Amniotic stem cell (primary cell): ENCODE results near the gene RTF2.
"Not testable (repeated sequence)": the region's sequence is repeated elsewhere in the genome, so short reads cannot be mapped to it uniquely, and the experiment has no call there.

Experiments used
- DNase-seq: peaks from one replicate; lab custom pipeline; 2025; lab: John Stamatoyannopoulos, UW

Gene RTF2

GRCh38 chr20:56488566-56488965, 20.1 kb downstream of the RTF2 start:
- no peak for DNase-seq

DNA sequence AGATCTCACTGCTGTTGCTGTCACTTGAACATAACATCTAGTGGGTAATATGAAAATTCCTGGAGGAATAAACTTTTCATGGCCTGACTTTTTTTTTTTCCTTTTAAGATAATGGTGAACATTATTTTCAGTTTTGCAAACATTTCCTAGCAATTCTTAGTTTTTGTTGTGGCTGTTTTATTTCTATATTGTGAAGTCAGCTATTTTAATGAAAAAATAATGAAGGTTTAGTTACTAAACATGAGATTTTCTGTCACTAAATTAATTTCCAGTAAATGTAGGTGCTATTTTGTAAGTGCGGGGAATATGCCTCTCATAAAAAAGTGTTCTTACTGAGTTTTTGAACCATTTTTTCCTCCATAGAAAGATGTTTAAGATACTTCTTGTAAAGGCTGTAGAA, 32.7 kb downstream of the RTF2 start:
- no peak for DNase-seq

DNA sequence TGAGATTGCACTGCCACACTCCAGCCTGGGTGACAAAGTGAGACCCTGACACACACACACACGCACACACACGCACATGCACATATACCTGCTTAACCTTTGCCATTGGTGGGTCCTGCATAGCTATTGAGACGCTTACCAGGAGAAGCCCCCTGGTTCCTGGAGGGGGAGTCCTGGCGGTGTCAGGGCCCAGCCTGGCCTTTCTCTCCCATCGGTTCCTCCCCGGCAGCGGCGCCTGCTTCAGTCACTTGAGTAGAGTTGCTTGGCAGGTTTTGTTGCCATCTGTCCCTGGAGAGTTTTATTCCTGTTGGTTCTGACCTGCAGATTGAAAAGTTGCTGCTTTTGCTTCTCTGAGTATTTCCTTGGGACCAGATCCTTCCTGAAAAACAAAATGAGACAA, 35.5 kb downstream of the RTF2 start:
- no peak for DNase-seq

- DNase-seq: no peak
These were observed 36.1 kb downstream of the RTF2 start for GRCh38 chr20:56504373-56505005.

DNA sequence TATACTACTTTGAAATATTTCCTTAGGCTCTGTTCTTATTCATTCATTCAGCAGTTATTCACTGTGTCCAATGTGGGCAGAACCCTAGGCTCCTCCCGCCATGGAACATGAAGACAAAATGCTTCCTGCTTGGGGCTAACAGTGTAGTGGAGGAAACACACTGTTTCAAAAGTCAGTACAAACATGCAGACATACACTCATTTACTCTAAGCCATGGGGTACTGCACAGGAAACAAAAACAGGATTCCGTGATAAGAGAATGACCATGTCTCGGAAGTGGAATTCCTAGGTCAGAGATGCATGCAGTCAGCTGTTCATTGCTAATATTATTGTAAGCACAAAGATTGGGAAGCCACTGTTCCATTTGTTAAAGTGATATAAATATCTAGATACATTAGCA, 37.7 kb downstream of the RTF2 start:
- DNase-seq: no peak

GRCh38 chr20:56511926-56512325, 43.5 kb downstream of the RTF2 start:
- DNase-seq: no peak

DNA sequence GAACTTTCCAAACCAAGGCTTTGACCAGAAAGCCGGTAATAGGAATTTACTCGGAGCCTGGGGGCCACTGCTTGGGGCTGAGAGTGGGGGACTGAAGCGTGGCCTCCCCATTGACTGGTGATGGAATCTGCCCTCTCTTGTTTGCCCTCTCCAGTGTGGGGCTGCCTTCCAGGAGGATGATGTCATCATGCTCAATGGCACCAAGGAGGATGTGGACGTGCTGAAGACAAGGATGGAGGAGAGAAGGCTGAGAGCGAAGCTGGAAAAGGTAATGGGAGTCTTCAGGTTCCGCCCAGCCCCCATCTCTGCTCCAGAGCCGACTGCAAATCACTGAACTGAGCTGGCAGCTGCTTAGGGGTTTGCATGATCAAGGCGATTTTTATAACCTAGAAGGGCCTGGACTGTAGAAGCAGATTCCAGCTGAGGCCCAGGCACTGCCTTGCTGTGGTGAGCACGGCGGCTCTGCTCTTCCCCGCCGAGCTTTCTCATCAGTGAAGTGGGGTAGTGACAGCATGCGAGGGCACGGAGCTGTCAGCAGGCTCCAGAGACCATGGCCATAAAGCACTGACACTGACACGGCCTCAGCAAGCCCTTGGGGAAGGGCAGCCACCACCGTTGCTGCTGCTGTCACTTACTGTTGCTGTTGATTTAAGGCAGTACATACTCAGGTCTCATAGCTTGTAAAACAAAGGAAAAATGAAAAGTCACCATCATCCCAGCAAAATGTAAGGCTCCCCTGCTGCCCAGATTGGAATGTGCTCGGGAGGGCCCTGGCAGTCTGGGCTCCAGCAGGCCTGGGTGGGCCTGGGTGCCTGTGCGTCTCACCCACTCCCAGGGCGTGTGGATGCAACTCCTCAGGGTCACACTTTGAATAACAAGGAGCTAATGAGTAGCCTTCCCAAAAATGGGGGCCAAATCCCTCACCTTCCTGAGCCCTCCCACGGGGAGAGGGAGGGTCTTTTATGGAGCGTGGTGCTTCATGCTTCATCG, 45.0 kb downstream of the RTF2 start:
- DNase-seq: no peak

DNA sequence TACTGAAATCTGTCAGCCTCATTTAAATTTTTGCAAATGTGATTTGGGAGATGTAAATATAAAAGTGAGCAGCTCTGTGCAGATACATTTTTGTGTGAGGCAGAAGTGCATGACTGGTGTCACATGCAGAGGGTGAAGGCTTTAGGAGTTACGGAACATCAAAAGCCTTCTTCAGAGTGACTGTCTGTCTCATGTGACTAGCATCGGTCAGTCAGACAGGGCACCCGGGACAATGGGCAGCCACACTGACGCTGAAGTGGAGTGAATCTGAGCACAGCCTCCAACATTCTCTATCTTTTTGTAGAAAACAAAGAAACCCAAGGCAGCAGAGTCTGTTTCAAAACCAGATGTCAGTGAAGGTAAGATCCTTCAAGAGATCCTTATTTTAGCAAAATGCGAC, 48.2 kb downstream of the RTF2 start:
- DNase-seq: no peak

DNA sequence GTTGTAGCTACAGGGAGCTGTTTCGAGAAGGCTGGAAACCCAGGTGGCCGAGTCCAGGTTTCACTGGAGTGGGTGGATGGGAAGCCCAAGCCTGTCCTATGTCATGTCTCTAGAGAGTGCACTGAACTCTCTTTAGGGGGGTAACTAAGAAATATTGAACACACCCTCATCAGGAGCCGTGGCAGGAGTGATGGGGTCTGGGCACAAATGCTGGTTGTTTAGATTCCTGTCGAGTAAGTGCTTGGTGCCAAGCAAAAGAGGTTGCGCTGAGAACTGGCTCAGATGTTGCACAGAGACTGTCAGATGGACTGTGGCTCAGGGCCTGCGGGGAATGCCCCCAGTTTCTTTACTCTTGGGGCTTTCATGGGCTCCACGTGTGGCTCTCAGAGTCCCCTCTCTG, 48.8 kb downstream of the RTF2 start:
- DNase-seq: no peak

DNA sequence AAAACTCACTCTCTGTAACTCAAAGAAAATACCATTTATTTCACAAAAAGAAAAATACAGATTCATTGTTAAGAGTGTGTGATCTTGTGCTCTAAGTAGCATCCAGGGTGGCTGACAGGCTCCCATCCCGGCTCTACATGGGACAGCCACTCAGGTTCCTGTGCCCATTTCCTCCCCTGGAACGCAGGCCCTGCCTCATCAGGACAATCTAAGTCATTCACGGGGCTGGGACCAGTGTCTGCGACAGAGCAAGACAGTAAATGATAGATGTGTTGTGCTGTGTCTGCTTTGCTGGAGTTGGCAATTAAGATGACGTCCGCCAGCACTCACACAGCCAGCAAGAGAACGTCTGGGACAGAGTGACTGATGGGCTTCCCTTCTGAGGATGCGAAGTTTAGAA, 49.2 kb downstream of the RTF2 start:
- no peak for DNase-seq

- no peak for DNase-seq
These were observed 49.7 kb downstream of the RTF2 start for GRCh38 chr20:56518126-56518525.

GRCh38 chr20:56518721-56519398, 50.4 kb downstream of the RTF2 start:
- no peak for DNase-seq

- DNase-seq: no peak
These were observed 51.1 kb downstream of the RTF2 start for GRCh38 chr20:56519551-56519950.

DNA sequence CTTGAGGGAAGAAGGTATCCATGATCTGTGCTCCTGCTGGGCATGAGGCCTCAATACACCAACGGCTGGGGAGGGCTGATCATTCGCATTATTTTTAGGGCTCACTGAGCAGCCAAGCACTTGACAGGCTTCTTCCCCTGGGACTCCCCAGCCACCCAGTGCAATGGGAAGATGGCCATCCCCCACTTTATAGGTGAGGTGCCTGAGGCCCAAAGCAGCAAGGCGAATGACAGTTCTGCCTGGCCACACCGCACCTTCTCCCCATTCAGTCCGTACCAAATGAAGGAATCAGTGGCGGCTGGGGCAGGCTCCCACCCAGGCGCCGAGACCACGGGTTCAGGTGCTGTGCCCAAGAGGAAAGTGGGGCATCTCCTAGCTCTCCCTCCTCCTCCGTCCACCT, 51.8 kb downstream of the RTF2 start:
- DNase-seq: no peak

GRCh38 chr20:56520746-56521354, 52.4 kb downstream of the RTF2 start:
- not testable (repeated sequence) for DNase-seq

DNA sequence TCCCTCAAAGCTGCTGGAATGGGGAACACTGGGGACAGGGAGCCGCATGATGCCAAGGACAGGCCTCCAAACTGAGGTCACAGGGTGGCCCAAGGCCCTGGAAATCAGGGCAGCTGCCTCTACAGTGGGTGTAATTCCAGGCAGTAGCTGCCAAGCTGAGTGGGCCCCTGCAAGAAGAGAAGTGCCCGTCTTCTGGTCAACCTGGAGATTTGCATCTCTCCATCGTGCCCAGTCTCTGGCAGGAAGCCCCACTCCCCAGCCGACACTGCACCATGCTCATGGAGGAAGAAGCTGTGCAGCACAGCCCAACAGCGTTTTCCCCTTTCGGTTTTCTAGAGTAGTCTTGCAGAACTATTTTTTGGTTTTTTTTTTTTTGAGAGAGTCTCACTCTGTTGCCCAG, 53.9 kb downstream of the RTF2 start:
- DNase-seq: no peak

- DNase-seq: not testable (repeated sequence)
These were observed 56.0 kb downstream of the RTF2 start, which contains the start of gene FAM209A for GRCh38 chr20:56524444-56524843. Gene FAM209A (plus strand): TSS chr20:56524744. CDS start chr20:56524809, 65 bp downstream.

- DNase-seq: no peak
These were observed 59.1 kb downstream of the RTF2 start for GRCh38 chr20:56527521-56527920.

- not testable (repeated sequence) for DNase-seq
These were observed 64.5 kb downstream of the RTF2 start, which contains the start of gene FAM209B for GRCh38 chr20:56532946-56533345. Gene FAM209B (plus strand): TSS chr20:56533246. CDS start chr20:56533342, 96 bp downstream.

- no peak for DNase-seq
These were observed 69.6 kb downstream of the RTF2 start for GRCh38 chr20:56537997-56538396.

GRCh38 chr20:56540415-56540814, 72.0 kb downstream of the RTF2 start:
- no peak for DNase-seq

- DNase-seq: no peak
These were observed 74.1 kb downstream of the RTF2 start for GRCh38 chr20:56542489-56543030.
